Measurements from ENCODE around the gene KDR.

The KDR gene

DNA sequence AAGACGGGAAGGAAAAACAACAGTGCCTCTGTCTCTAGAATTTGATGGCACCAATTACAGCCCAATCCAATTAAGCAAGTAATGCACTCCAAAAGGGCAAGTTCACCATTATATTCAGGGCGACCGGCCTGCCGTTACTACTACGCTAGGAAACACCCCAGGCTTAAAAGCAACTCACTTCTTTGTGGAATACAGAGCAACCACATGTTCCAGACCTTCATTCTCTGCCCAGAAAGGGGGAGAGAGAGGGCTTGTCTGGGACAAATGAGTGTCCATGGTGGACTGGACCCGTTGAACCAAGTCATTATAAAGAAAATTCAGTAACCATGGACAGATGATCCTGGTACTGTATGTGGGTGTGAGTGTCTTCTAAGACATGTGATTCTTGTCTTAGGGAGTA is 1.6 kb downstream of the KDR start:
- DNase-seq (ENCODE audit: low spot score) = no peak

DNA sequence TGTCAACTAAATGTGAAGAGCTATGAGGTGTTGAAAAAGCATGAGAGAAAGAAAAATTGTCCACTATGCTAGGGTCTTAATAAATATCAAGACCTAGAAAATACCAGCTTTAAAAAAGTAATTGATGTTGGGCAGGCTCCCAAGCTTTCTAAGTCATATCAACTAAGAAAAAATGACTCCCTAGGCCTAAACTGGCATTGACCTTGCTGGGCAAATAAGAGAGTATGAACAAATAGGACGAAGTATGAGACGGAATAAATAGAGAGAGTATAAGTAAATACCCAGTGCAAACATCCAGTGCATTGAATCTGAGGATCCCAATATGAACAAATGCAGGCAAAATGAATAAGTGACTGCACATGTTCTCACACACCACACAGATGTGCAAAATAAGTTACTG is 3.2 kb downstream of the KDR start:
- no peak for DNase-seq (ENCODE audit: low spot score)

DNA sequence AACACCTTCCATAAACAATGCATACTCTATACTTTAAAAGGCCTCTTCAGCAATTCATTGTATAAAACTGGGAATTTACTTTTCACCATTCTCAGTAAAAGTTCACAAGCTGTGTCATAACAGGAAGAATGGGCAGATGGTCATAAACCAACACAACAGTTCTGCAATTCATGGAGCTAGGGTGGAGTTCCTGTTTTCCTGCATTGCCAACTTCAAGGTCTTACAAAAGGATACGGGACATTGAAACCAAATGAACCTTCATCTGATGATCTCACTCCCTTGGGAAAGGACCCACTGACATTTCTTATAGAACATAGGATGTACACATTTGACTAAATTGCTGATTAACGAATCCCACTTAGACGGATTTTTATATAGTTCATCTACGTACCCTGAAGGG is 4.1 kb downstream of the KDR start:
- no peak for DNase-seq (ENCODE audit: low spot score)

DNA sequence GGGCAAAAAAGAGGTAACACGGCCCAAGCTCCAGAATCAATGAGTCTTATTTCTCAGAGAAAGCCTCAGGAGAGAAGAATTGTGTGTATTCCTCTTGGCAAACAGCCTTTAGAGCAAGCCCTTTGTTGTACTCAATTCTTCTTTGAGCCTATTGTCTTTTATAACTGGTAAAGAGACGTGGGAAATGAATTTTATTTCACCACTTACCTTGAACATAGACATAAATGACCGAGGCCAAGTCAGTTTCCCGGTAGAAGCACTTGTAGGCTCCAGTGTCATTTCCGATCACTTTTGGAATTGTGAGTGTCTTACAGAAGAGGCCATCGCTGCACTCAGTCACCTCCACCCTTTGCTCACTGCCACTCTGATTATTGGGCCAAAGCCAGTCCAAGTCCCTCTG is 7.0 kb downstream of the KDR start:
- DNase-seq (ENCODE audit: low spot score) = no peak

DNA sequence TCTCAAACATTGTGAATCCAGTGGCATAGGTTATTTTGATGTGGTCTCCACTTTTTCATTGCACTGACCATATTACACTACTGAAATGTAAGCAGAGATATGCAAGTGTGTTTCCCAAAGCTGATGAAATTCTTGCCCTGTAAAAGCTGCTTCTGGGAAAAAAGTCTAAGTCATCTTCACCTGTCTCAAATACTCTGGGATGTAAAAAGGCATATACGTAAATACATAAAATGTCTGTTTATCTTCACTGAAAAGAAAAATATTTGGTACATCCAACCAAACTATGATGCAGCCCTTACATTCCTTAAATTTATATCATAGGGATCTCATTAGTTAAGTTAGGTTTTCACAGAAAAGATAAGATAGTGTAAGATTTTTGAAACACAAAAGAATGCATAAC is 7.9 kb downstream of the KDR start:
- DNase-seq (ENCODE audit: low spot score) = no peak

DNA sequence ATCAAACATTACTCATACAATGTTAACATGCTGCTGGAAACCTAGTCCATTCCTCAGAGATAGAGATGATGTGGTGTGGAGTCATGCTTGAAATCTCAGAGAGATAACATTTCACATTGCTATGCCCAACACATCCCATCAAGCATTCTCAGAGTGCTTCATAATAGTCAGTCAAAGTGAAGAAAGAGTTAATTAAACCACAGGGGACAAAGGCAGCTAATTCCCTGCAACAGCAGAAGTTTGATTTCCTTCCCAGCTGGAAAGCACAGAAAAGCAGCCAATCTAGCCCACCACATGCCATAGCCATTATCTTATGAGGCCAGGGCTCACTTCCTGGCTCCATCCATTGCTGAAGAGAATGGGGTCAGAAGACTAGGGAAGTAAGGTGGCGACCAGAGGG is 8.9 kb downstream of the KDR start:
- DNase-seq (ENCODE audit: low spot score) = no peak

DNA sequence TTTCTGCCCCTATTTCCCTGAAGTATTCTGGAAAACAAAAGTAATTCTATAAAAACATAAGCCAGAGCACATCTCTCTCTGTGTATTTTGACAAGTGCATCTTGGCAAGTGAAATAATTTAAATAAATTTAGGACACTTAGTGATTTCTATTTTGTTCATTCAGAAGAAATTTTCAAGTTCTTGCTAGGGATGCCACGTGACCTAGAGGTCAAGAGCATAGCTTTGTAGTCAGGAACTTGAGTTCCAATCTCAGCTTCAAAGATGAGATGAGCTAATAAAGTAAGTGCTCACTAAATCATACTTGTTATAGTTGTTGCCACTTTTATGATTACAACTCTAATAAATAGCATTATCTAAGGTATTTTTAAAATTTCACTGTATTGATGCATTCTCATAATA is 13.8 kb downstream of the KDR start:
- no peak for DNase-seq (ENCODE audit: low spot score)

DNA sequence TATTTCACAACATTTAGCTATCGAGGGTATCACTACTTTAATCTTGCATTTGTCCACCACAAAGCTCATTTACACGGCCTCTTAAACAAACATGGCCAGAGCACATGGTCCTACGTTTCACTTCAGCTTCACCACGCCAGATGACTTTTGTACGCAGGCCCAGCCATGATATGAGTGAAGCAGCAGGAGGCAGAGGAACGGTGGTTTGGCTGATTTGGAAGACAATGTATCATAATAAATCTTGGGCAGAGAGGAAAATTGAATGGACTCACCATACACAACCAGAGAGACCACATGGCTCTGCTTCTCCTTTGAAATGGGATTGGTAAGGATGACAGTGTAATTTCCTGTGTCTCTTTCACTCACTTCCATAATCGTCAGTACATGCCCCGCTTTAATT is 15.3 kb downstream of the KDR start:
- no peak for DNase-seq (ENCODE audit: low spot score)

DNA sequence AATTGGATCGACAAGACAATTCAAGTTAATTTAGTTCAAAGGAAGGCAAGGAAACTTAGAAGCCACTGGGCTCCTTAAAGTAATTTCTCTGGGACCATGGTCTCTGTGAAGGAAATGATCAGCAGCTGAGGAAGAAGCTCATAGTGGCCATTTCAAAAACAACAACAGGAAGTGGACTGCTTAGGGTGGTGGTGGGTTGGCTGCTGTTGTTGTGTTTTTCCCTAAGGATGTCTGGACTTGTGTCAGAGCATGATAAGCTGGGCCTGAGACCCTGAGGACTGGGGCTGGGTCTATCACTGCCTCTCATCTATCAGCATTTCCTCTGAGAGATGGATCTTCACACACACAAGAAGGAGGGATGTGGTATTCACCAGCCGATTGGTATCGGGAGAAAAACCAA is 18.3 kb downstream of the KDR start:
- no peak for DNase-seq (ENCODE audit: low spot score)

DNA sequence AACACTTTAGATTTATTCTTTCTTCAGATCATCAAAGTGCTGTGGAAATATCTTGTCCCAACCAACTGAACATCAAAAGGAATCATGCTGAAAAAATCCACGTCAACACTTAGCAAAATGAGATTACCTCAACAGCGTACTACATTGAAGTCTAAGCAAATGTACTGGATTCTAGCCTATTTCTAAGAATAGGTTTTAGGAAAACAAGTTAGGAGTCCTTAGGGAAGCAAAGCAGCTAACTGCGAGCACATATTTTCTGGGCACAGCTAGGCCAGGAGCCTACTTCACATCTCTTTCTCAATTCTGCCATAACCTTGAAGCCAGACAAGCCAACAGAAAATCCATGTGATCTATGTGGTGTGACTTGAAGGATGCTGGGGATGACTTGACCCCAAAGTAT is 22.2 kb downstream of the KDR start:
- DNase-seq (ENCODE audit: low spot score) = no peak

DNA sequence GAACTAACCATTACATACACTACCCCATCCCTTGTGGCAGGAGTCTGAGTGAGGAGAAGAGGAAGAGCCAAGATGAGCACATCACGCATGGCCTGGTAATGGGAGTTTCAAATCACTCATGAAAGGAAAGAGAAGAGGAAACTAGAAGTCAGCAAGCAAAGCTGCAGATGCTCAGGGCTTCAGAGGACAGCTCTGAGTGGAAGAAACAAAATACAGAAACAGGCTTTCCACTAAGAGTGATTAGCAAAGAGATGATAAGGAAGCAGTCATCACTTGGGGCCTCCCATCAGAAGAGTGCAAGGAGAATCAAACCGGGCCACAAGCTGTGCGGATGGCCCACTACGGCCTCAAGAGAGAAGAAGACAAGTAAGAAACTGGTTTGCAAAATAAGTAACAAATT is 25.6 kb downstream of the KDR start:
- no peak for DNase-seq (ENCODE audit: low spot score)

DNA sequence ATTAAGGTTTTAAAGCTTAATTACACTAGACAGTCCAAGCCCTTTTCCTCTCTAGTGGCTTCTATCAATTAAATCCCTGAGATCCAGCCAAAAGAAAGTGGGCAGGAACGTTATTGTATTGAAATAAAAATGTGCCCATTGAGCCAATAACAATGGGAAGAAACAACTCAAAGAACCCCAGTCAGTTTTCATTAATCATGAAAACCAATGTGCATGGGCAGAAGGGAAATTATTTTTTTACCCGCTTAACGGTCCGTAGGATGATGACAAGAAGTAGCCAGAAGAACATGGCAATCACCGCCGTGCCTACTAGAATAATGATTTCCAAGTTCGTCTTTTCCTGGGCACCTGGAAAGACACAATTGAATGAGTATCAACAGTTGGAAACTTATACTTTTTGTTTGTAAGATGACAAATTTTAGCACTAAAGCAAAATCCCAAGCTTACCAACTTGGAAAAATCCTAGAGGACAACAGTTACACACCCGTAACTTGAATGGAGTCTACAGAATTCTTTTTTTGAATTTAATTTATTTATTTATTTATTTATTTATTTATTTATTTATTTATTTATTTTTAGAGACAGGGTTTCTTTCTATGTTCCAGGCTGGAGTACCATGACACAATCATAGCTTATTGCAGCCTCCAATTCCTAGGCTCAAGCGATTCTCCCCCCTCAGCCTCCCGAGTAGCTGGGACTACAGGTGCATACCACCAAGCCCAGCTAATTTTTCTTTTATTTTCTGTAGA is 26.8 kb downstream of the KDR start:
- no peak for DNase-seq (ENCODE audit: low spot score)

DNA sequence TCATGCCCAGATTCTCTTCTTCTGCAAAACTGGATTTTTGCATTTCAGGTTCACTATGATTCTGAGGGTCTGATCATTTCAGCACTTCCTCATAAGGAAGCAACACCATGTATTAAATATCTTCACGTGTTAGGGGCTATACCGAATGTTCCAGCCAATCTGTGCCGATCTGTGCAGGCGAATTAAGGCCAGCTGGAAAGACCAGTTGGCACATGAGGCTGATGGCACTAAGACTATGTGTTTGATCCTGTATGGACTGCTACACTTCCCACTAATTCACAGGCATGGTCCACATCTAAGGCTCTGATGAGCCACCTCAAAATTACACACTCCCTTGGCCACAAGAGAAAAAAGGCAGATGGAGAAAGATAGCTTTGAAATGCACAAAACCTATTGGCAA is 28.8 kb downstream of the KDR start:
- DNase-seq (ENCODE audit: low spot score) = no peak

DNA sequence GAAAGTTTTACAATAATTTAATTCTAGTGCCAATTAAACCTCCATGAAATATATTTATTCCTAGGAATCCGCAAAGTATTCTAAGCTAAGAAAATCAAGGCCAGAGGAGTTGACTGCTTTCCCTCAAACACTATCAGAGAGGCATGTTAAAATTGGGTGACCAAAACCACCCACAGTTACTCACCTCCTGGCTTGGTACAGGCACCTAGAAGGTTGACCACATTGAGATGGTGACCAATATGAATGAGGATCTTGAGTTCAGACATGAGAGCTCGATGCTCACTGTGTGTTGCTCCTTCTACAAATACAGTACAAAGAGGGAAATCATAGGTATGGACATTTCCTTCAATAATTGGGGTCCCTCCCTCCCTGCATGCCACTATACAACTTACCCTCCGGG is 29.4 kb downstream of the KDR start:
- DNase-seq (ENCODE audit: low spot score) = no peak

DNA sequence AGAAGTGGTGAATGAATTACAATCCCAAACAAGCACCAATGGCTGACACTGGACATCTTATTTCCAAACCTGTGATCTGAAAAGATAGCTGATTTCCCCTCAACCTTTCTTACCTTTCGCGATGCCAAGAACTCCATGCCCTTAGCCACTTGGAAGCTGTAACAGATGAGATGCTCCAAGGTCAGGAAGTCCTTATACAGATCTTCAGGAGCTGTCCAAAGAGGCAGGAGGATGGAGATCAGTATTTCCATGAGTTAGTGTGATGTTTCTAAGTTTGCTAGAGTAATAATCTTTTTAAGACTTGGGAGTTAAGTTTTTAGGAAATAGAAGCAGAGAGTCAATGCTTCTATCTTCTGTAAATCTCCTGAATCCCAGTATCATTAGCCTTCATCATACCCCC is 32.9 kb downstream of the KDR start:
- DNase-seq (ENCODE audit: low spot score) = no peak

DNA sequence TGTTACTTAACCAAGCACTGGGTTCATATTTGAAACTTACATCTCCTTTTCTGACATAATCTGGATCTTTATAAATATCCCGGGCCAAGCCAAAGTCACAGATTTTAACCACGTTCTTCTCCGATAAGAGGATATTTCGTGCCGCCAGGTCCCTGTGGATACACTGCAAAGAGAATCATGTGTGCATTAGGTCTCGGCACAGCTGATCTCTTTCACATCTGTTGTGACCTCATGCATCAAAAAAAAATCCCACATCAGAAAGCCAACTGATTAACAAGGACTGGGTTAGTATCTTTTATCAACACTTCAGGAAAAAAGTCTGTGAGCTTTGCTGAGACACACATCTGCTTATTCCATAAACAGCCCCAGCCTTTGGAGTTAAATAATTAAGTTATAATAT is 35.5 kb downstream of the KDR start:
- DNase-seq (ENCODE audit: low spot score) = no peak

DNA sequence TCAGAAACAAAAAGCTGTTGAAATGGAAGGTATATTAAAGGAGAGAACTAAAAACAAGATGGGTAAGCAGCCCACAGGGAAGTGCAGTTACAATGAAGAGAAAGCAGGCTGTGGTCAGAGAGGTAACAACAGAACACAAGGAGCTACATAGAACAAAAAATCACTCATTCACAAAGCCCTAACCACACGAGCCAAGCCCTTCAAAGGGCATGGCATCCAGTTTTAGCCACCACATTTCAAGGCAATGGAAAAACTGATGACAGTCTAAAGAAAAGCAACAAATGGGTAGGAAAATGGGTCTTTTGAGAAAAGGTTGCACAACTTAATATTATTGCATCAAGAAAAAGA is 37.5 kb downstream of the KDR start:
- DNase-seq (ENCODE audit: low spot score) = no peak

DNA sequence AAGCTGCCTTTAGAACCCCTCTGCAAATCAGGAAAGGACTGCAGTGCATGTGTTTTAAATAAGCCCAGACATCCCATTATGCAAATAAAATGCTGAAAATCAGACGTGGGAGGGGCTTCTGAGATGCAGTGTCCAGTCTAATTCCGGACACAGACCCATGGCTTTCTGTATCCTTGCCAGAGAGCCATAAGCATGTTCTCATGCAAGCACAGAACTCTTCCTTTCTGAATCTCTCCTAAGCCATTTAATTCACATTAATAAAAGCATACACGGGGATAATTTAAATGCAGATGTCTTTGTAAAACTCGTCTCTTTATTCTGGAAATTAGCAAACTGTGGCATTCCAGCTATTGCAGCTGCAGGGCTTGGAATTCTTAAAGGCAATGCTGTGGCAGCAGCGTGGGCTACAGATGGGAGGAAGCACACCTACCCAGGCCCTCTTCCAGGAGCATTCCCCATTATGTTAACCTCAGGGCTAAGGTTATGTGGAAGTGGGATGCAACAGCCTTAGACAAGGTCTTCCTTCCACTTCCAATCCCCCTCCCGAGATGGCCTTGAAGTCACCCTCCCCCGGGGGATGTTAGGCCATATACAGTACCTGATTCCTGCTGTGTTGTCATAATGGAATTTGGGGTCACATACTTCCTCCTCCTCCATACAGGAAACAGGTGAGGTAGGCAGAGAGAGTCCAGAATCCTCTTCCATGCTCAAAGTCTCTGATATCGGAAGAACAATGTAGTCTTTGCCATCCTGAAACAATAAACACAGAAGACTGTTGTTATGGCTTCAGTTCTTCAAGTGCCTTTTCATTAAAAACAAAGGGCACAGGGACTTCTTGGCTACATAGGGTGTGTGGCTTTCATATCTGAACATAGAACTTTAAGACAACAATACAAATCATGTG is 38.1 kb downstream of the KDR start:
- DNase-seq (ENCODE audit: low spot score) = no peak

DNA sequence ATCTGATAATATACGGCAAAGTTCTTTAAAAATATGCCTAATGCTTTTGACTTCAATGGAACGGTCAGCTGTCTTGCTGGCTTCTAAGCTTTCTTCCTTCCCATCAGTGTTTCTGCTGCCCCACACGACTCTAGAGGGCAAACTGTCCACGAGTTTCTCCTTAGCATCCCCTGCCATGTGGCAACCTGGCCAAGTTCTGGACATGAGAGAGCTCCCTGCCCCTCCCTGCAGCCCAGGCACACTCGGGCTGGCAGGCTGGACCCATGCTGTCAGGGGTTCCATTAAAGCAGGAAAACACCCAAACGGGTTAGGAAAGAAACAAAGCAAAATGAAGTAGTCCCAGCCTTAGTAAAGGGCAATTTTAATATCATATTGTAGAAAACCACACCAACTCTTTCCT is 38.8 kb downstream of the KDR start:
- DNase-seq (ENCODE audit: low spot score) = no peak

DNA sequence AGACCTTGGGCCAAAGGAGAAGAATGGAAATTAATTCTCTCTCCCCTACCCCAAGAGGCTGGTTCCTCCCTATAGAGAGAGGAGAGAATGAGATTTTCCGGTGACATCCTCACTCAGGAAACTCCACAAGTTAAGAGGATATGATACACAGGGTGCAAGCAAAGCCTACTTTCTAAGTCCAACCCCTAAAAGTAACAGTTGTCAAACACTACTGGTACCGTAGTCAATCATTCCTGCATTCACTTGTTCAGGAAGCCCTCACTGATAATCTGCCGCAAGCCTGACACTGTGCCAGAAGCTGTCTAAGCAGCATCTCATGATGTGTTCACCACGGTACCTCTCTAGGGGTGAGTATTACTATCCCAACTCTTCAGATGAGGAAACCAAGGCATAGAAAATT is 41.7 kb downstream of the KDR start:
- DNase-seq (ENCODE audit: low spot score) = no peak

DNA sequence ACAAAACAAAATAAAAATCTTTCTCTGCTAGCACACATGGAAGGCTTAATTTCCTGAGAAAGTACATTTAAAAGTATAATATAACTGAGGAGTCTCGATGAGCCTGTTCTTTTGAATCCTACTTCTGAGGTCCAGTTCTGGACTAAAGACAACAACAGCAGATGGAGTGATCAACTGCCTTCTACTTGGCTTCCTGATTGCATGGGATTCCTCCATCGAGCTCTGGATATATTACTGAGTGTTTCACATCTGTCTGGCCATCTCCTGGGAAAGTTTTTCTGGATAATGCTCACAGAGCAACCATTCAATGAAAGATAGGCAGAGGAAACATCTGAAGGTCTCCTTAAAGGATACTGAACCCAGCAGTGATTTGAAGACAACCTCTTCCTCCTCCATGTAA is 42.6 kb downstream of the KDR start:
- no peak for DNase-seq (ENCODE audit: low spot score)

DNA sequence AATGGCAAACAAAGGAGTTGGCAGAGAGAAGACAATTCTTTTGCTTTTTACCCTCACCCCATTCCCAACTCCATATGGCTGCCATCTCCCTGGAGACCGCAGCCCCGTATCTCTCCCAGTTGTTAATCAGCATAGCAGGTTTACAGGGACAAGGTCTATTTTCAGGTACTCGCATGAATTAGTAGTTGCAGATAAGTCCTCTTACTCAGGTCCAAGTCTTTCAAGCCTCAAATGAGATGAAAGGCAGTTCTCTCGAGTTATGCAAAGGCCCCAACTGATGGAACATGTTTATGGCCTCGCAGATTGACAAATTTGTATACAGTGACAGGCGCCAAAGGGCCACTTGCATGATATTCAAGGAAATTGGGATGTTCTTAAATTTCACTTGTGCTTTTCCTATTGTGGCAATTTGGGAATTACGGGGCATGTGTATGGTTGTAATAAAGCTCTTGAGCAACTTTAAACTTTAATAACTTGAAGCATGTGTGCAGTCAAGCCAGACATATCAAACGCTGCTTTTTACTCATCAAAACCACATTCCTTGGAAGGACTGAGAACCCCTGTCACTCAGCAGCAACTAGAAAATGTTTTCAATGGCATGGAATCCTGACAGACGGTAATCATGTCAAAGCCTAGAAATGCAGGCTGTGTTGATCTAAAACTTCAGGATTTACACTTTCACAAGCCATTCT is 45.1 kb downstream of the KDR start:
- no peak for DNase-seq (ENCODE audit: low spot score)

All from CD4-positive, alpha-beta T cell treated with Interleukin-6 at 100 ng/mL for 8 hours (primary cell).